Measurements from ENCODE around the gene EXOSC5. TPM values are rescaled to one million over a fixed set of nuclear protein-coding genes. Genes with fewer than 3 reads are reported as not detected.
A peak's percentile ranks its signal among the peaks of the same experiment; 100 is the strongest.
"Not testable (repeated sequence)": the region's sequence is repeated elsewhere in the genome, so short reads cannot be mapped to it uniquely, and the experiment has no call there.

EXOSC5 gene
- total RNA-seq, 1 experiment from 2014 or later, result 25.2 TPM

GRCh38 chr19:41350735-41351338, 46.3 kb downstream of the EXOSC5 start:
- peaks cover 6% of the 10 kb centered on the region for H3K36me3 ChIP-seq (ENCODE audit: control insufficient read depth, insufficient read depth, low read length)
- H3K27ac ChIP-seq (ENCODE audit: low read length), result peak overlapping the region; percentile 44
- ATAC-seq (no peak), DNase-seq (ENCODE audit: low read depth, low spot score) (no peak)
- POLR2A ChIA-PET, result interaction anchor here (0.7 kb wide), 1 partner anchor 1155 kb away, joined by 8 read pairs; no protein-coding TSS in a partner anchor
- no peaks in the 10 kb centered on the region for H3K9me3 ChIP-seq (ENCODE audit: control insufficient read depth, insufficient read depth, low read depth, low read length)
- intact Hi-C loops (cut with micrococcal nuclease; ENCODE audit: unreplicated experiment) (no loop called here), in situ Hi-C loops (cut with HindIII; ENCODE audit: low pct_unique_long_range_greater_than_20kb, low sequenced_read_pairs) (no loop called here)
- peak overlapping the region; percentile 72 to 79 for H3K4me3 ChIP-seq (ENCODE audit: low read depth in 2 of 2, low read length in 2 of 2)
- CTCF ChIA-PET, result interaction anchor here (1.3 kb wide), 1 partner anchor 89 kb away, joined by 3 read pairs; the partner anchor contains the start of gene DMAC2
- no peaks in the 10 kb centered on the region for H3K27me3 ChIP-seq (ENCODE audit: control insufficient read depth, insufficient read depth, low read length)
- peaks cover 5% of the 10 kb centered on the region; the same call in 1 of the 2 replicates for H3K4me1 ChIP-seq (ENCODE audit: control insufficient read depth, insufficient read depth, low read length)
- TF ChIP-seq POLR2AphosphoS5 (IDR thresholded peaks at IDR 0.05; ENCODE audit: low read depth, low read length), result no peak
- no TSS peak for BruUV-seq (replicated peaks)

GRCh38 chr19:41346916-41347315, 50.2 kb downstream of the EXOSC5 start:
- intact Hi-C loops (cut with micrococcal nuclease; ENCODE audit: unreplicated experiment), result not testable (repeated sequence)

GRCh38 chr19:41344162-41344561, 53.0 kb downstream of the EXOSC5 start:
- Histone ChIP-seq H3K4me1 (ENCODE audit: control insufficient read depth, insufficient read depth, low read length) (no peaks in the 10 kb centered on the region), H3K27me3 (ENCODE audit: control insufficient read depth, insufficient read depth, low read length) (no peaks in the 10 kb centered on the region), H3K27ac (ENCODE audit: low read length) (no peak overlapping the region), H3K4me3 (ENCODE audit: low read depth in 2 of 2, low read length in 2 of 2) (no peak overlapping the region), H3K9me3 (ENCODE audit: control insufficient read depth, insufficient read depth, low read depth, low read length) (no peaks in the 10 kb centered on the region), H3K36me3 (ENCODE audit: control insufficient read depth, insufficient read depth, low read length) (no peaks in the 10 kb centered on the region; the same call in 1 of the 2 replicates)
- intact Hi-C loops (cut with micrococcal nuclease; ENCODE audit: unreplicated experiment), result no loop called here
- ATAC-seq (no peak), DNase-seq (ENCODE audit: low read depth, low spot score) (no peak)
- in situ Hi-C loops (cut with HindIII; ENCODE audit: low pct_unique_long_range_greater_than_20kb, low sequenced_read_pairs), result no loop called here
- TF ChIP-seq TCF7L2 (IDR thresholded peaks at IDR 0.05; ENCODE audit: low read depth, low read length) (no peak), SIN3A (IDR thresholded peaks at IDR 0.05; ENCODE audit: borderline replicate concordance, insufficient read depth, low read depth, low read length) (no peak), POLR2AphosphoS5 (IDR thresholded peaks at IDR 0.05; ENCODE audit: low read depth, low read length) (no peak), REST (IDR thresholded peaks at IDR 0.05; ENCODE audit: insufficient read depth in 1 of 2, low read depth in 2 of 2, low read length in 1 of 2) (no peak), CTCF (IDR thresholded peaks at IDR 0.05) (no peak)
- ChIA-PET CTCF (no interaction called here), POLR2A (no interaction called here)
- no TSS peak for BruUV-seq (replicated peaks)

More at GRCh38 chr19:41346916-41347315, 50.2 kb downstream of the EXOSC5 start:
- CTCF ChIA-PET; POLR2A ChIA-PET; BruUV-seq (replicated peaks); DNase-seq (ENCODE audit: low read depth, low spot score); in situ Hi-C loops (cut with HindIII; ENCODE audit: low pct_unique_long_range_greater_than_20kb, low sequenced_read_pairs); H3K36me3 ChIP-seq (ENCODE audit: control insufficient read depth, insufficient read depth, low read length); H3K27ac ChIP-seq (ENCODE audit: low read length); H3K27me3 ChIP-seq (ENCODE audit: control insufficient read depth, insufficient read depth, low read length); H3K4me1 ChIP-seq (ENCODE audit: control insufficient read depth, insufficient read depth, low read length); H3K9me3 ChIP-seq (ENCODE audit: control insufficient read depth, insufficient read depth, low read depth, low read length); H3K4me3 ChIP-seq (ENCODE audit: low read depth in 2 of 2, low read length in 2 of 2); ATAC-seq: not testable (repeated sequence)

Measured in Panc1 (cell line).